BLaER1 (cell line): ENCODE data around the gene ZNF442.
A peak's percentile ranks its signal among the peaks of the same experiment; 100 is the strongest.
"Not testable (repeated sequence)": the region's sequence is repeated elsewhere in the genome, so short reads cannot be mapped to it uniquely, and the experiment has no call there.

Experiments used
- H3K27ac ChIP-seq: shearing (Covaris generic); formaldehyde crosslinking; 2 replicates; pipeline ENCODE4 v1.8.1; 2022
- H3K27me3 ChIP-seq: shearing (Covaris generic); formaldehyde crosslinking; 2 replicates; pipeline ENCODE4 v1.8.1; 2022
- H3K36me3 ChIP-seq: shearing (Covaris generic); formaldehyde crosslinking; 2 replicates; pipeline ENCODE4 v1.8.1; 2022
- H3K4me1 ChIP-seq: shearing (Covaris generic); formaldehyde crosslinking; 2 replicates; pipeline ENCODE4 v1.8.1; 2022
- H3K4me2 ChIP-seq: shearing (Covaris generic); formaldehyde crosslinking; 2 replicates; pipeline ENCODE4 v1.8.1; 2022
- H3K4me3 ChIP-seq: shearing (Covaris generic); formaldehyde crosslinking; 2 replicates; pipeline ENCODE4 v1.8.1; 2022
- H3K9ac ChIP-seq: shearing (Covaris generic); formaldehyde crosslinking; 2 replicates; pipeline ENCODE4 v1.8.1; 2022
- H3K9me3 ChIP-seq: shearing (Covaris generic); formaldehyde crosslinking; 2 replicates; pipeline ENCODE4 v1.8.1; 2022
- H4K20me1 ChIP-seq: shearing (Covaris generic); formaldehyde crosslinking; 2 replicates; pipeline ENCODE4 v1.8.1; 2022
- Cebpa-rat ChIP-seq: shearing (Covaris generic); IDR thresholded peaks from 2 replicates; pipeline ENCODE4 v1.8.1; 2022

The ZNF442 gene

DNA sequence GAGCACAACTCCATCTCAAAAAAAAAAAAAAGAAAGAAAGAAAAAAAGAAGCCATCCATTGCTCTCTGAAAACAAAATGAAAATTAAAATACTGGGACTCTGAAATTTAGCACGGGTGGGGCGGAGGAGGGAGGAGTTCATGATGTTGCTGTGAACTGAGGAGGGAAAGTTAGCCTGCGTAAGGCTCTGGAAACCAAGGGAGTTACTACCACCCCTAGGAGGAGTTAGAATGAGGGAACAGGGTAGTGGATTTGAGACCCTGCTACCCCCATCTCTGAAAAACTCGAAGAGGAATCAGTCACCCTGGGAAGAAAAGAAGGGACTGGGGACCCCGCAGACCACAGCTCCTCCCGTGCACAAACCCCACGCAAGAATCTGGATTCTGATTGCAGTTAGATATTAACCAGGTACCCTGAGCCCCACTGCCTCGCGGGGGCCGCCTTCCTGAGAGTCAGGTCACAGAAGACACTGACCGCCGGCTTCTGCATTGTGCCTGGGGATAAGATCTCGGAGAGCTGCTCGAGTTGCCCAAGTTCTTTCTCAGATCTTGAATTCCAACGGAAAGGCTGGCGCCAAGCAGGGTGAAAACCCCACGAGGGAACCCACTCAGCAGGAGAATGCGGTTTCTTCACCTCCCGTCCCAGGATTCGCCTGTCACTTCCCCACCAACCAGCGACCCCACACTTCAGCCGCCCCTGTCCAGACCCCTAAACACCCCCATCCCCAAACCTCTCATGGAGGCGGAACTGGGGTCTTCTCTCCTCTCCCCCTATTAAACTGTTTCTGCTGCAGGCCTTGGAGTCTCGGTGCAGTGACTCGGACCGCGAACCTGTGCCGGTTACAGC is 870 bp downstream of the ZNF442 start:
- no peak for TF ChIP-seq Cebpa-rat
- H3K9ac ChIP-seq = peak overlapping the region; percentile 86
- H3K27ac ChIP-seq = peak overlapping the region; percentile 78

DNA sequence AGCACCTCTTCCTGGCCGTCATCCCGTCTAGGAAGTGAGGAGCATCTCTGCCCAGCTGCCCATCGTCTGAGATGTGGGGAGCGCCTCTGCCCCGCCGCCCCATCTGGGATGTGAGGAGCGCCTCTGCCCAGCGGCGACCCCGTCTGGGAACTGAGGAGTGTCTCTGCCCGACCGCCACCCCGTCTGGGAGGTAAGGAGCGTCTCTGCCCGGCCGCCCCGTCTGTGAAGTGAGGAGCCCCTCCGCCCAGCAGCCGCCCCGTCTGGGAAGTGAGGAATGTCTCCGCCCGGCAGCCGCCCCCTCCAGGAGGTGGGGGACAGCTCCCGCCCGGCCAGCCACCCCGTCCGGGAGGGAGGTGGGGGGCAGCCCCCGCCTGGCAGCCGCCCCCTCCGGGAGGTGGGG is 3.2 kb downstream of the ZNF442 start:
- not testable (repeated sequence) for H3K4me2 ChIP-seq, H3K4me3 ChIP-seq, H3K36me3 ChIP-seq, H4K20me1 ChIP-seq, H3K9ac ChIP-seq, H3K27ac ChIP-seq, H3K27me3 ChIP-seq
- Histone ChIP-seq H3K4me1 (peaks cover 27% of the 10 kb centered on the region), H3K9me3 (peaks cover 53% of the 10 kb centered on the region)

More for the DNA sequence above, 870 bp downstream of the ZNF442 start:
- H3K4me1 ChIP-seq = peaks cover 27% of the 10 kb centered on the region
- peaks cover 41% of the 10 kb centered on the region for H3K9me3 ChIP-seq
- H3K27me3 ChIP-seq = no peaks in the 10 kb centered on the region
- H3K4me3 ChIP-seq = peak overlapping the region; percentile 85
- H3K36me3 ChIP-seq = no peaks in the 10 kb centered on the region
- no peaks in the 10 kb centered on the region for H4K20me1 ChIP-seq
- H3K4me2 ChIP-seq = peak overlapping the region; percentile 92

DNA sequence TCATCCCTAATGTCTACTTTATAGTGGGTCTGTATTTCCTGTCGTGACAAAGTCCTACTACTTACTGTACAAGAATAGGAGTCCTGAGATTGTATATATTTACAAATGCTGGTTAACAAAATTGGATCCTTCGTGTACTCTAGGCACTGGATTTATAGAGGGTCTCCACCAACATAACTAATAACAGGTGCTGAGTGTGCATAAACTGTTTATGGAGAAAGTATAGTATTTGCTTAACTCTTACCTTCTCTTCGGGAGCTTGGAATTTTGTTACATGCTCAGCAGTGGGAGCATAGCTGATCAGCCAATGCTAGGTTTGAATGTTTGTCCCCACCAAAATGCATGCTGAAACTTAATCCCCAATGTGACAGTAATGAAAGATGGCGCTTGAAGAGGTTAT is 12.1 kb downstream of the ZNF442 start:
- H3K9ac ChIP-seq = no peak overlapping the region
- no peaks in the 10 kb centered on the region for H3K27me3 ChIP-seq
- H3K4me2 ChIP-seq = no peak overlapping the region
- no peaks in the 10 kb centered on the region for H4K20me1 ChIP-seq
- H3K4me3 ChIP-seq = no peak overlapping the region
- peaks cover 35% of the 10 kb centered on the region for H3K36me3 ChIP-seq
- no peak for TF ChIP-seq Cebpa-rat
- H3K27ac ChIP-seq = no peak overlapping the region
- H3K4me1 ChIP-seq = no peaks in the 10 kb centered on the region
- peaks cover 96% of the 10 kb centered on the region for H3K9me3 ChIP-seq

DNA sequence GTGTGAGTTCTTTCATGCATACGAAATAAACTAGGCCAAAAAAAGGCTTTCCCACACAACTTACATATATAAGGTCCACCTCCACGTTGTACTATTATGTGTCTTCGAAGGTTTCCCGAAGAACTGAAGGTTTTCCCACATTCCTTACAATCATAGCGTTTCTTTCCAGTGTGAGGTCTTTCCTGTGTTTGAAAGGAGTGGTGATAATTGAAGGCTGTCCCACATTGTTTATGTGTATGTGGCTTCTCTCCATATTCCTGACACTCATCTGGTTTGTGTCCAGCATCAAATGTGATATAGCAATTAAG is 14.6 kb downstream of the ZNF442 start:
- peaks cover 47% of the 10 kb centered on the region for H3K36me3 ChIP-seq
- no peak for TF ChIP-seq Cebpa-rat
- H3K4me2 ChIP-seq = no peak overlapping the region
- no peak overlapping the region for H3K4me3 ChIP-seq
- peaks cover 100% of the 10 kb centered on the region for H3K9me3 ChIP-seq
- no peak overlapping the region for H3K27ac ChIP-seq
- no peaks in the 10 kb centered on the region for H4K20me1 ChIP-seq
- H3K9ac ChIP-seq = no peak overlapping the region
- H3K27me3 ChIP-seq = no peaks in the 10 kb centered on the region
- no peaks in the 10 kb centered on the region for H3K4me1 ChIP-seq

DNA sequence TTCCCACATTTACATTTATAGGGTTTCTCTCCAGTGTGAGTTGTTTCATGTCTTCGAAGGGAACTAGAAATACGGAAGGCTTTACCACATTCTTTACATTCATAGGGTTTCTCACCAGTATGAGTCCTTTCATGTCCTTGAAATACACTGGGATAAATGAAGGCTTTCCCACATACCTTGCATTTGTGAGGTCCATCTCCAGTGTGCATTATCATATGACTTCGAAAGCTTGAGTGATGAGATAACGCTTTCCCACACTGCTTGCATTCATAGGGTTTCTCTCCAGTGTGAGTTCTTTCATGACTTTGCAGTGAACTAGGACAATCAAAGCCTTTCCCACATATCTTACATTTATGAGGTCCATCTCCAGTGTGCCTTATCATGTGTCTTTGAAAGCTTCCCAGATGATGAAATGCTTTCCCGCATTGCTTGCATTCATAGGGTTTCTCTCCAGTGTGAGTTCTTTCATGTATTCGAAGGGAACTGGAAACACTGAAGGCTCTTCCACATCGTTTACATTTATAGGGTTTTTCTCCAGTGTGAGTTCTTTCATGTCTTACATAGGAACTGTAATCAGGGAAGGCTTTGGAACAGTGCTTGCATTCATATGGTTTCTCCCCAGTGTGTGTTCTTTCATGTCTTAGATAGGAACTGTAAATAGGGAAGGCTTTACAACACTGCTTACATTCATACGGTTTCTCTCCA is 15.1 kb downstream of the ZNF442 start:
- Histone ChIP-seq H3K27ac (no peak overlapping the region), H3K27me3 (no peaks in the 10 kb centered on the region), H3K36me3 (peaks cover 51% of the 10 kb centered on the region), H3K4me2 (no peak overlapping the region), H4K20me1 (no peaks in the 10 kb centered on the region), H3K9ac (no peak overlapping the region), H3K4me3 (no peak overlapping the region), H3K4me1 (no peaks in the 10 kb centered on the region), H3K9me3 (peaks cover 100% of the 10 kb centered on the region)
- no peak for TF ChIP-seq Cebpa-rat

DNA sequence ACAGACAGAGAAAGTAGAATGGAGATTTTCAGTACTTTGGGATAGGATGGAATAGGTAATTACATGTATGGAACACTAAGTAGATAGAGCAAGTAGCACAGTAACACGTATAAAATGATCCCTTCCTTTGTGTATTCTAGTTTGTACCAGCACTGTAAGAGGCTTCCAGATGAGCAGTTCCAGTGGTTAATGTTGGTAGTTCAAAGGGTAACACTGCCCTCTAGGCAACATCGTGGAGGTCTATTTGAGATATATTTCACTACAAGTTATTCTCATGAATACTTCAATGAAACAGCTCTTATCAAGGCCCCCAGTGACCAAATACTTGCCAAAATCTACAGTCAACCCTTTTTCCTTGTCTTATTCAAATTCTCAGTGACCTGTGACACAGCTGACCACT is 18.6 kb downstream of the ZNF442 start:
- no peaks in the 10 kb centered on the region for H3K27me3 ChIP-seq
- no peaks in the 10 kb centered on the region for H3K4me1 ChIP-seq
- H3K36me3 ChIP-seq = peaks cover 52% of the 10 kb centered on the region
- H3K4me2 ChIP-seq = no peak overlapping the region
- peaks cover 96% of the 10 kb centered on the region for H3K9me3 ChIP-seq
- TF ChIP-seq Cebpa-rat = no peak
- no peak overlapping the region for H3K27ac ChIP-seq
- no peak overlapping the region for H3K9ac ChIP-seq
- no peak overlapping the region for H3K4me3 ChIP-seq
- H4K20me1 ChIP-seq = no peaks in the 10 kb centered on the region

DNA sequence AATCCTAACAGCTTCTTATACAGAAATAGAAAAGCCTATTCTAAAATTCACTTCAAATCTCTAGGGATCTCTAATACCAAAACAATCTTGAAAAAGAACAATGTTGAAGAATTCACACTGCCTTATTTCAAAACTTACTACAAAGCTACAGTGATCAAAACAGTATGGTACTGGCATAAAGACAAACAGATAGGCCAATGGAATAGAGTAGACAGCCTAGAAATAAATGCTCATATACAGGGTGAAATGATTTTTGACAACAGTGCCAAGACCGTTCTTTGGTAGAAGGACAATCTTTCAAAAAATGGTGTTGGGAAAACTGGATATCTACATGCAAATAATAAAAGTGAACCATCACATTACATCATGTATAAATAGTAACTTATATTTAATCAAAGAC is 20.3 kb downstream of the ZNF442 start:
- no peaks in the 10 kb centered on the region for H3K27me3 ChIP-seq
- H3K9ac ChIP-seq = no peak overlapping the region
- no peak for TF ChIP-seq Cebpa-rat
- no peaks in the 10 kb centered on the region for H3K4me1 ChIP-seq
- H4K20me1 ChIP-seq = no peaks in the 10 kb centered on the region
- peaks cover 94% of the 10 kb centered on the region for H3K9me3 ChIP-seq
- H3K4me2 ChIP-seq = no peak overlapping the region
- H3K27ac ChIP-seq = no peak overlapping the region
- no peak overlapping the region for H3K4me3 ChIP-seq
- peaks cover 35% of the 10 kb centered on the region for H3K36me3 ChIP-seq

DNA sequence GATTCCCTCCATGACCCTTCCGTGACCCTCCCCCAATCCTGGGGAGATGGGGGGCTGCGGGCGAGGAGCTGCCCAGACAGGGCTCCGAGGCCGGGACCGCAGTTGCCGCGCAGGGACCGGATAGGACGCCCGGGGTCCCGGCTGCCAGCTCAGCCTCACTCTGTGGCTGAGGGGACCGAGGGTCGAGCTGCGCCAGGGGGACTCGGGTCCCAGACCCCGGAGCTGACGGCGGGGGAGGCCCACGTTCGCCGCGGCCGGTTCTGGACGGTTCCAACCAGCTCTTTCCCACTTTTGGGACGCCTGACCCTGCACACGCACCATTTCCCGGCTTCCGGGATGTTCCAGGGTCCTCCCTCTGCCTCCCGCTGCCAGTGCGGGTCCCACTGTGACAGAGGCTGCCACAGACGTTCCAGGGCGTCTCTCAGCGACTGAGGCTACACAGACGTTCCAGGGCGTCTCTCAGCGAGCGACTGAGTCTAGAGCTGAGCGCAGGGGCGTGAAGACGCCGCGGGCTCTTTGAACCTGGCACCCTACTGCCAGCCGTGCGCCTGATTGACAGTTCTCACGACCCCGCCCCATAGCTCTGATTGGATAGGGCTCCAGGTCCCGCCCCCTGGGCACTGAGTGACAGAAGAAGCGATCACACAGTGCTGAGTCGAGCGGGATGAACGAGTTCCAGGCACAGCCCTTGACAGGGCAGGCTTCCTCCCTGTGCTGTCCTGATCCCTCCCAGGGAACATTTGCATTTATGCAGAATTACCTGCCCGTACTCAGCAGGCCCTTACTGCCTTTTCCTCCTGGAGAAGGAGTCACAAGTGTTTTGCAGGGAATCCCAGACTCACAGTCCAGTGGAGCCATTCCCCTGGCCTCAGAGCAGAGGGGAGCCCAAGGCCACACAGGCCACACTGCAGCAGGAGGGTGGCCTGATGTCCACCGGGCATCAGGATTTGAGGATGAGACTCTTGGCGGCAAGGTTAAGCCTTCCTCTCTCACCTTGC is 32.0 kb downstream of the ZNF442 start, which contains the start of gene ZNF563:
Gene ZNF563 (minus strand): TSS at position 472 of the 998 bp plus-strand sequence. CDS start 151 bp downstream, at position 321.
- Histone ChIP-seq H3K4me2 (peak within 1 kb of the TSS; percentile 92), H3K27ac (peak within 1 kb of the TSS; percentile 80), H3K4me1 (peaks cover 25% of the 10 kb centered on the region), H4K20me1 (no peaks in the 10 kb centered on the region), H3K27me3 (no peaks in the 10 kb centered on the region), H3K9me3 (peaks cover 12% of the 10 kb centered on the region; the same call in 1 of the 2 replicates), H3K9ac (peak within 1 kb of the TSS; percentile 86), H3K4me3 (peak within 1 kb of the TSS; percentile 80), H3K36me3 (no peaks in the 10 kb centered on the region)
- TF ChIP-seq Cebpa-rat = no peak

DNA sequence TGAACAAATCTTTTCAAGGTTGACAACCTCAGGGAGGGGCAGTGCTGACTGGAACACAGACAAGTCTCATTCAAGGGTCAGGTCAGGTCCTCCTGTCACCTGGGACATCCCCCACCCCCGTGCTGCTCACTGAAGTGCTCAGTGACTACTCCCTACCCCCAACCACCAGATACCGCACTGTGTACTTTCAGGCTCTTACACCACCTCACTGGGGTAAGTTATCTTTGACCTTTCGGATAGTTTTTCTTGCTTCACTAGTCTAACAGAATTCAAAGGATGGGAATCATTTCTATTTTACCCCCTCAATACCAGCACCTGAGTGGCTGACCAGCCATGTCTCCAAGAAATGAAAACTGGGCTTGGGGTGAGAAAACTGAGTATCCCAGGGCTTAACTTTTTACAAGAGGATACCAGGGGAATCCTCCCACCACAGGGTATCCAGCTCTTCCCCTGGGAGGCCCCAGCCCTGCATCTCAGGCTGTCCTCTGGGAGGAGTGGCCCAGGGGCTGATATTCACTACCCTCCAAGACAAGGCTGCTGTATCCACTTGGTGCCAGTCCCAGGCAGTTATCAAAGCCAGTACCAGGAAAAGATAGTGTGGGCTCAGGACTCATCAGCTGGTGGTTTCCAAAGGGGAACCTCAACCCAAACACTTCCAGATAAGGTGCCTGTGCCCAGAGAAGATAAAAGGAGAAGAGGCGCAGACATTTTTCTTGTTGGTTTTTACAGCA is 34.1 kb downstream of the ZNF442 start:
- Histone ChIP-seq H4K20me1 (no peaks in the 10 kb centered on the region), H3K4me1 (peaks cover 25% of the 10 kb centered on the region), H3K9ac (no peak overlapping the region), H3K9me3 (0 out of 2 replicates have a peak, but pooled peaks cover 10% of the 10 kb centered on the region), H3K4me3 (no peak overlapping the region), H3K36me3 (no peaks in the 10 kb centered on the region), H3K27me3 (no peaks in the 10 kb centered on the region), H3K27ac (no peak overlapping the region), H3K4me2 (peak overlapping the region; percentile 92)
- no peak for TF ChIP-seq Cebpa-rat
